Measurements from ENCODE around the gene CCL2.
"Not testable (repeated sequence)": the region's sequence is repeated elsewhere in the genome, so short reads cannot be mapped to it uniquely, and the experiment has no call there.

Gene CCL2

DNA sequence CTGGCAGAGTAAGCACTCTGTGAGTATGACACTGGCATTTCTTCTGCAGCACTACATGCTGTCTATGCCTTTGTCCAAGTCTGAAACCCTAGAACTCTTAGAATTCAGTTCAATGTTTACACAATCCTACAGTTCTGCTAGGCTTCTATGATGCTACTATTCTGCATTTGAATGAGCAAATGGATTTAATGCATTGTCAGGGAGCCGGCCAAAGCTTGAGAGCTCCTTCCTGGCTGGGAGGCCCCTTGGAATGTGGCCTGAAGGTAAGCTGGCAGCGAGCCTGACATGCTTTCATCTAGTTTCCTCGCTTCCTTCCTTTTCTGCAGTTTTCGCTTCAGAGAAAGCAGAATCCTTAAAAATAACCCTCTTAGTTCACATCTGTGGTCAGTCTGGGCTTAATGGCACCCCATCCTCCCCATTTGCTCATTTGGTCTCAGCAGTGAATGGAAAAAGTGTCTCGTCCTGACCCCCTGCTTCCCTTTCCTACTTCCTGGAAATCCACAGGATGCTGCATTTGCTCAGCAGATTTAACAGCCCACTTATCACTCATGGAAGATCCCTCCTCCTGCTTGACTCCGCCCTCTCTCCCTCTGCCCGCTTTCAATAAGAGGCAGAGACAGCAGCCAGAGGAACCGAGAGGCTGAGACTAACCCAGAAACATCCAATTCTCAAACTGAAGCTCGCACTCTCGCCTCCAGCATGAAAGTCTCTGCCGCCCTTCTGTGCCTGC lies at the start of gene CCL2:
Gene CCL2, plus strand, starts transcription at position 635 of the 730 bp plus-strand sequence. Its CDS starts 65 bp downstream, at position 700.
- no peak for DNase-seq

DNA sequence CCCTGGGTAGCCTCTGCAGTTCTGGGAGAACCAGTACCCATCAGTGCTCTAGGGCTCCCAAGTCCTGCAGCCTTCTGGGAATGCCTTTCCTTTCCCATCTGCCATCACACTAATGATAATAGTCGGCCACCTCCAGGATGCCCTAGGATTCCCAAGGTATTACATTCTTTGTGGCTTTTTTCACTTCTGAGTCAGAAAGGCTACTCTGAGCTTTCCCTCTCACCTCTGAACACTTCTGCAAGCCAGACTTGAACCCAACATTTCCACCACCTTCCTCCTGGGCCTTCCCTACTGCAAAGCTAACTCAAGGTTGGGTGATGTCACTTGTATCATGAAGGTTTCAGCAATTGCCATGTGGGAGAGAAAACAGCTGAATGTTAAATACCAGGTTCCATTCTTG lies 49.7 kb upstream of the CCL2 start:
- no peak for DNase-seq

DNA sequence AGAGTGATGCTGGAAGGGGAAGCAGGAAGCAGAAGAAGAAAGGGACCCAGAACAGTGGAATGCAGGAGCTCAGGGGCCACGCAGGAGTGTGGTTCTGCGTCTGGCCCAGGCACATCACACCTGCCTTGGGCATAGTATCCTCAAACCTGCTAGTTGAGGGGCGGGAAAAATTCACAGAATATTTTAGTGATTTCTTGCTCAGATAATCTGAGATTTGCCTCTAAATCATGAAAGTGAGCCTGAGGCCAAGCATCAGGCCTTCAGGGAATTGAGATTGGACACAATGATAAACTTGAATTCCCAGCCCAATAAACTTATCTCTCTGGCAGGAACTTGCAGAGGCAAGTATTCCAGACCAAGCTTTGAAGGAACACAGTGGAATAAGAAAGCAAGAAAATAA lies 48.5 kb upstream of the CCL2 start:
- DNase-seq, result no peak

DNA sequence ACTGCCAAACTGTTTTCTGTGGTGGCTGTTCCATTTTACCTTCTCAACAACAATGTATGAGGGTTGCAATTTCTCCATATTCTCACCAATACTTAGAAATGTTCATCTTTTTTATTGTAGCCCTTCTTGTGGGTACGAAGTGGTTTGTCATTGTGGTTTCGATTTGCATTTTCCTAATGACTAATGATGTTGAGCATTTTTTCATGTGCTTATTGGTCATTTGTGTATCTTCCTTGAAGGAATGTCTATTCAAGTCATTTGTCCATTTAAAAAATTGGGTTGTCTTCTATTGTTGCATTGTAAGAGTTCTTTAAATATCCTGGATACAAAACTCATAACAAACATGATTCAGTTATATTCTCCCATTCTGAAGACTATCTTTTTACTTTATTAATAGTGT lies 47.5 kb upstream of the CCL2 start:
- no peak for DNase-seq

DNA sequence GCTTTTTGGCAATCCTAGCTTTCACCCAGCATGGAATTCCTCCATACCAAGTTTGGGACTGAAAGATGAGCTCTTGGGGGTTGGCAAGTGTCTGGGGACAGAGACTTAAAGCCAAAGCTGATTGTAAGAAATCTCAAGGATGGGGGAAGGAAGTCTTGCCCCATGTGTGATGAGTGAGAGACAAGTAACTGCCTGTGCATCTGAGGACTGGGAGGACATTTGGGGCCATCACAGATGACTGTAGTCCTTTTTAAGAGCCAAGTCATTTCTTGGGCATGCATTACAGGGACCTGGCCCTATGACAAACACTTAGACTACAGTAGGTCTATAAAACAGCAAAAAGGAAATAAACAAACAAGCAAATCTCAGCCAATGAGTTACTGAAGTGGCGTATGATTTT lies 36.3 kb upstream of the CCL2 start:
- DNase-seq, result no peak

DNA sequence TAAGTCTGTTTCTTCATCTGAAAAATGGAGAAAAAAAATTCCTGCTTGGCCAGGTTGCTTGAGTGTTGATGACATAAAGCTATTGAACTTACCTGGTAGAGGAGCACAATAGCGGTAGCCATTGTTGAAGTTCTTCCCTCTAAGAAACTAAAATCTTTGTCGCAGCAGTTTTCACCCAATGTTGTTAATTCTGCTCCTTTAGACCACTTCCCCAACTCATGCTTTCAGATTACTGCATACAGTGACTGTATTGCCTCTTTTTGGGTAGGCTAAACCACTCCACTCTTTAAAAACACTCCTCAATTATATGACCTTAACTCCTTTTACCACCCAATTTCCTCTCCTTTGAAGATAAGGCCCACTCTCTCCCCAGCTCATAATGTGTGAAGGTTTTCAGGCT lies 35.7 kb upstream of the CCL2 start:
- DNase-seq, result no peak

DNA sequence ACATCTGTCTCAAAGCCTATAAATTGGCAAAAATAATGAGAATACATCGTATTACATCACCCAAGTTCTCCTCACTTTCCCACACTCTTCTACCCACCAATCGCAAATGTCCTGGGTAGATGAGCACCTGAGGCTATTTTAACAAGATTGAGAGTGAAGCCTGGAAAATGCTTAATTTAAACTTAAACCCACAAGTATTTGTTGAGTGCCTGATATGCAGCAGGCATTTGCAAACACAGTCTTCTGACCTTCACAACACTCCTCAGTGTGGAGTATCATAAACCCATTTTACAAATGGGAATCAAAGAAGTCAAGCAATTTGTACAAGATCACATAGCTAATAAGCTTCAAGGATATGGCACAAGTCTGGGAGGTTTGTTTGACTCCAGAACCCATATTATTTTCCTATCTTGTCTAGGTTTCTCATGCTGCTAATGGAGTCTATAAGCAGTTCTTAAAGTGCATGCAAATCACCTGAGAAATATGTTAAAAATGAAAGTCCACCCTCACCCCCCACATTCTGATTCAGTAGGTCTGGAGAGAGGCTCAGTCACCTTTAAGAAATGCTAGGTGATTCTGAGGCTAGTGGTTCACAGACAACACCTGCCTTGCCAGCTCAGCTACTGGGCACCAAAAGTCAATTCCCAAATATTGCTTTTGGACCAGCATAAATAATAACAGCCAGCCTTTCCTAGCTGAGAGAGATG lies 34.9 kb upstream of the CCL2 start:
- DNase-seq, result no peak

DNA sequence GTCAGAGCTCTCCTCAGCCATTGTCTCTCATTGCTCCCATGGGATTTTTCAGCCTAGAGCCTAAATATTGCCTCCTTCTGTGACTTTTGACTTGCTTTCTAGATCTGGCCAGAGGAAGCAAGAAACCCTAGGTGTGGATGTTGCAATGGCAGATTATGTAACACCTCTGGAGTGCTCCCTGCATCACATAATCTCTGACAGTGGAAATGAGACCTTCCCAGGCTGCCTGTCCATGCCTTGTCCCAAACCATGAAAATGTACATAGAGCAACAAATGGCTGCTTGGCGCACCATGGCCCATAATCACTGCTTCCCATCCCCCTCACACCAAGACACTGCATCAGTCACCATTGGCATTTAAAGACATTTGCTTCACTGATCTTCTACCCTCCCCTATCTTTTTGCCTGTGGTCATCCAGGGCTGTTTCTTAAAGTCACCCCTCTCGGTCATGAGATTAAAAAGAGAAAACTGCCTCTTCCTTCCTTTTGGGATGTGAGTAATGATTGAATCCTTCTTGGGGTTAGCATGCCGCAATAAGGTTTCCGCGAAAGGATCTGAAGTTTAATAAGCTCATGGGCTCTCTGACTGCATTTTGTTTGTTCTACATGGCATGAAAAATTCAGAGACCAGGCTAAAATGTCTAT lies 34.2 kb upstream of the CCL2 start:
- DNase-seq, result no peak

DNA sequence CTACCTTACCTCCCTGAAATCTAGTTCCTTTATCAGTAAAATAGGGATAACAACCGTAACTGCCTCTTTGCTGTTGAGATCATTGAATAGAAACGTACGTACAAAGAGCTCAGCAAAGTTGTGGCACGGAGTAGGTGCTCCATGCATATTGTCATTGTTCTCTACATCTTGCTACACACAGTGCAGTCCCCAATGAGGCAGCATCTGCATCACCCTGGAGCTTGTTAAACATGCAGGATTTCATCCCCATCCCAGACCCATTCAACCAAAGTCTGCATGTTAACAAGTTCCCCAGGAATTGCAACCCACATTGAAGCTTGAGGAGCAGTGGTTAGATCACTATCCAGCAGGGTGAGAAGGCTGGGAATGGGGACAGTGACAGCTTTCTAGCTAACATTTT lies 33.7 kb upstream of the CCL2 start:
- DNase-seq, result no peak

DNA sequence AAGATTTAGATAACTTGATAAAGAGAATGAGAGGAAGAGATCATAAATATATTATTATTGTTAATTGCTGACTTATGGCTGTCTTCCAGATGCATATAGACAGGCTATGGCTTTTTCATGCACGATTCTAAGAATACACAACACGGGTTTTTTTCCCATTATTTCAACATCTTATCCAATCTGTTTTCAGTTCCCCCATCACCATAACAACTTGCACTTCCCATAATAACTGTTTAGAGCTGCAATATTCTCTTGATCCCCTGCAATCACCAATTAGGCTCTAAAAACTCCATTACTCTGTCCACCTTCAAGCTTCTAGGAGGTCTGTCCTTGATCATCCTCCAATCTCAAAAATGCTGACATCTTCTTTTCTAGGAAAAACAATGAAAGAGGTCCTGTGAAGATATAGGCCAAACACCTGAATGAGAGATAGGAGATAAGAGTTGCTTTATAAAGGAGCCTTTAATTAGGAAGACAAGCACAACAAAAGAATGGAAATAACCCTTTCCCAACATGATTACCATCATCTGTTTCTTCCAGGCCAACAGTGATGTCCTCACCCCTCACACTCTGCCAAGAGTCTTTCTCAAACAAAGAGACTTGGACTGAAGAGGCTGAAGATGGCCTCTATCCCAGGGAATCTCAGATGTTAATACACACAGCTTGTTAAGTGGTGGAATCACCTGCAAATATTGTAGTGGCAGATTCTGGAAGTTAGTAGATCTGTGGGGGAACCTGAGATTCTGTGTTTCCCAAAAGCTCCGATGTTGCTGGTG lies 32.2 kb upstream of the CCL2 start:
- no peak for DNase-seq

DNA sequence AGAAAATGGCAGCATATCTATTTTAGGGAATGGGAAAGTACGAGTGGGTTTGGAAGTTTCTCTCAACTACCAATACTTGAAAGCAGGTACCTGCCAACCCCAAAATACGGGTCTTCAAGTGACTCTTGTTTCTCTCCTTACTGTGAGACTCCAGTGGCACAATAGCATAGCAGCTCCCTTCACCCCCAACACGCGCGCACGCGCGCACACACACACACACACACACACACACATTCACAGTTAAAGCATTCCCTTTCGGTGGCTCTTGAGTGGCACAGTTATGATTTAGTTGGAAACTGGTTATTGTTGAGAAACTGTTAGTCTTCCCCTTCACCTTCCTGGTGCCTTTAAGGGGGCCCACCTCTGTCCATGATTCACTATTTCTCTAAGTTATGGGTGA lies 30.0 kb upstream of the CCL2 start:
- no peak for DNase-seq

DNA sequence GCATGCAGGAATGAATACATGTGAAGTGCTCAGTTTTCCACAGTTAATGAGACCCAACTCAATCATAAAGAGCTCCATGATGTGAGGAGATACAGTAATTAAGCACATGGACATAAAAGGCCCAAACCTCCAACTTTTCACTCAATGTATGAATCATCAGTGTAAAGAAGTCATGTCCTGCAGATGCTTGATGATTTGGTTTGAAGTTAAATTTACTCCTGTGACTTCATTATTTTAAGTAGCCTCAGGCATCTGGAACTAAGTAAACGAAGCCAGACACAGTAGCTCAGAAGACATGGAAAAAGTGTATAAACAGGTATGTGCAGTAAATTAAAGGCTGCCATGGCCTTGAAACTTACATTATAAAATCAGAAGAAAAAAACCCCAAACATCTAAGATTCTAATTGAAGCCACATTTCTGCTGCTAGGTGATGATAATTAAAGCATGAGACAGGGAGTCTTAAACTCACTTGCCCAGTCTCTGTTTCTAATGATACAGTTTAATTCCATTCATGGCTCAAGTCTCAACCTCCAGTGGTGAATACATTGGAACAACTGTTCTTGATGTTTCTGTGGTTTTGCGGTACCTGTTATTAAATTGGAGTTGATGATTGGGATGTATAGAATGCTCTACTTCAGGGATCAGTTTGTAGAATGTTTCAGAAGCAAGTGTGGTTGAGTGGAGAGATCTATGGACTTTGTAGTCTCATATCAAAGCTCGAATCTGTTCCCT lies 28.9 kb upstream of the CCL2 start:
- no peak for DNase-seq

DNA sequence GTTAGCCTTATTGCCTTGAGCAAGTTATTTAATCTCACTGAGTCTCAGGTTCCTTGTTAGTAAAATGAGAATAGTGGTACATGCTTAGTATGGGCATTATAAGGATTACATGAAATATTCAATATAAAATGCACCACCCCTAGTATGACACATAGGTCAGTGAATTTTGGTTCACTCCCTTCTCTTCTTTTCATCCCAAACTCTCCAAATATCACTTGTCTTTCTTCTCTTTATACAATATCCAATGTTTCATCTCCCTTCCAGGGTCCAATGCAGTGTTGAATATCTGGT lies 28.4 kb upstream of the CCL2 start:
- DNase-seq, result no peak

DNA sequence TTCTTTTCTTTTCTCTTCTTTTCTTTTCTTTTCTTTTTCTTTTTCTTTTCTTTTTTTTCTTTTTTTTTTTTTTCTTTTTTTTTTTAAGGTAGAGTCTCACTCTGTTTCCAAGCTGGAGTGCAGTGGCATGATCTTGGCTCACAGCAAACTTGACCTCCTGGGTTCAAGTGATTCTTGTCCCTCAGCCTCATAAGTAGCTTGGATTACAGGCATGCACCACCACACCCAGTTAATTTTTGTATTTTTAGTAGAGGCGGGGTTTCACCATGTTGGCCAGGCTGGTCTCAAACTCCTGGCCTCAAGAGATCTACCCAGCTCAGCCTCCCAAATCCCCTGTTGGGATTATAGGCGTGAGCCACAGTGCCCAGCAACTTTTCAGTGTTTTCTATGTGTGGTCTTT lies 27.8 kb upstream of the CCL2 start:
- DNase-seq, result not testable (repeated sequence)

DNA sequence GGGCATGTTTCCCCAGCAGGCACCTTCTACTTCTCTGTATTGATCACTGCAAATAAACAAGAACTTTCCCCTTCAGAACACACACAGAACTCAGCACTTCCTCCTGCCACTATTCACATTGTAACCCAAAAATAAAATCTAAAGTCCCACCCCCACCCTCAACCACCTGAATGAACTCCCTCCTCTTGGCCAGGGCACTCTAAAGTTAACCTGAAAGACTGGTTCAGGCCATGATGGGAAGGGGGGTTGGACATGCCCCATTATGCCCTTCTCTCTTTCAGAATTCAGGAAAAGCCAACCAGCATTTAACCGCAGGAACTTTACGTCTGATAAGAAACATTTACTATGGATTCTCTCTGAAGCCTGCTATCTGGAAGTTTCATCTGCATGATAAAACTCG lies 27.4 kb upstream of the CCL2 start:
- no peak for DNase-seq

DNA sequence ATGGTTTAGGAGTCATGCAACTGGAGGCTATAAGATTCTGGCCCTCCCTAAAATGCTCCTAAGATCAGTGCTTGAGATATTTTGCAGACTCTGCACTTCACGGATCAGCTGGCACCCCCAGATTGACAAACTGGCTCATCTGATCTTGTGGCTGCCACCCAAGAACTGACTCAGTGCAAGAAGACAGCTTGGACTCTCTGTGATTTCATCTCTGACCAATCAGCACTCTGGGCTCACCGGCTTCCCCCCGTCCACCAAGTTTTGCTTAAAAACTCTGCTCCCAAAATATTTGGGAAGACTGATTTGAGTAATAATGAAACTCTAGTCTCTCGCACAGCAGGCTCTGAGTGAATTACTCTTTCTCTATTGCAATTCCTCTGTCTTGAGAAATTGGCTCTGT lies 26.3 kb upstream of the CCL2 start:
- DNase-seq, result no peak

DNA sequence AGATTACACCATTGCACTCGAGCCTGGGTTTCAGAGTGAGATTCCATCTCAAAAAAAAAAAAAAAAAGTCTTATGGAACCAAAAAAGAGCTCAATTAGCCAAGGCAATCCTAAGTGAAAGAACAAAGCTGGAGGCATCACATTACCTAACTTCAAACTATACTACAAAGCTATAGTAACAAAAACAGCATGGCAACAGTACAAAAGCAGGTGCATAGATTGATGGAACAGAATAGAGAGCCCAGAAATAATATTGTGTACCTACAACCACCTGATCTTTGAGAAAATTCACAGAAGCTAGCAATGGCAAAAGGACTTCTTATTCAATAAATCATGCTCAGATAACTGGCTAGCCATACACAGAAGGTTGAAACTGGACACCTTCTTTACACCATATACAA lies 24.7 kb upstream of the CCL2 start:
- no peak for DNase-seq

DNA sequence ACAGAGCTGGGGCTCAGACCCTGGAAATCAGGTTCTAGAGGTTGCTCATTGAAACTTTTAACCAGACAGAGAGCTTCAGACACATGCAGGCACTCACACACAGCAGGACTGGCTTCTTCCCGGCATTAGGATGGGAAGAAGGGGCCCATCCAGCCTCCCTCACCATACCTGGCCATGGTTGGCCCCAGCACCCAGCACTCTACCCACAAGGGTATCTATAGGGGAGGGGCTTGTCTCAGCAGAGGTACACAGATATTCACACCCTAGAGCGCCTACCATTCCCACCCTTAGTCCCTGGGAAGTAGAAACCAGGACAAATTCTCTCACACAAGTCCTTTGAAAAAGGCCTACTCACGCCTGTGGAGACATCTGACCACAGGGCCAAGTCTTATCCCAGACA lies 20.5 kb upstream of the CCL2 start:
- DNase-seq, result no peak

DNA sequence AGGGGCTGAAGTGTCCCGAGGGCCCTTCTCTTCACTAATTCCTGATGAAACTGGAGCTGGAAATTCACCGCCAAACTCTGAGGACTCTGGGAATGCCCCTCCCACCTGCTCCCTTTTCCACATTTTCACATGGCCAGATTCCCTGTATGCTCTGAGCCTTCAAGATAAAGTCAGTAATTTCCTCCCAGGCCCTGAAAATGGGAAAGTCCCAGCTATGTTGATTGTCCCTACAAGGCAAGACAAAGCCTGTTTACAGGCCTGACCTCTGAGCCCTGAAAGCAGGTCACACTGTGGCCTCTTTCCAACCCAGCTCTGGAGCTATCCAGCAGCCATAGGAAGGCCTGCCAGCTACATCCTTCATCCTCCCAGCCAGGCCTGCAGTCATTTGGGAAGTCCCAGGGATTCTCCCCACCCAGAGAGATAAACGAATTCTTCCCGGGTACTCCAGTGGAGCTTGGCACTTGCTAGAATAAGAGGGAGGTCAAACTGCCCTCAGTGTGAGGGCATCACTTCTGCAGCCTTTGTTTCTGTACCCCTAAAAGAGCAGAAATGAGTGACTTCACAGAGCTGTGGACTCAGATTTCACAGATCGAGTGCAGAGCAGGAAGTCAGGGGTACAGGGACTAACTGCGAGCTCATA lies 19.6 kb upstream of the CCL2 start:
- DNase-seq, result no peak

DNA sequence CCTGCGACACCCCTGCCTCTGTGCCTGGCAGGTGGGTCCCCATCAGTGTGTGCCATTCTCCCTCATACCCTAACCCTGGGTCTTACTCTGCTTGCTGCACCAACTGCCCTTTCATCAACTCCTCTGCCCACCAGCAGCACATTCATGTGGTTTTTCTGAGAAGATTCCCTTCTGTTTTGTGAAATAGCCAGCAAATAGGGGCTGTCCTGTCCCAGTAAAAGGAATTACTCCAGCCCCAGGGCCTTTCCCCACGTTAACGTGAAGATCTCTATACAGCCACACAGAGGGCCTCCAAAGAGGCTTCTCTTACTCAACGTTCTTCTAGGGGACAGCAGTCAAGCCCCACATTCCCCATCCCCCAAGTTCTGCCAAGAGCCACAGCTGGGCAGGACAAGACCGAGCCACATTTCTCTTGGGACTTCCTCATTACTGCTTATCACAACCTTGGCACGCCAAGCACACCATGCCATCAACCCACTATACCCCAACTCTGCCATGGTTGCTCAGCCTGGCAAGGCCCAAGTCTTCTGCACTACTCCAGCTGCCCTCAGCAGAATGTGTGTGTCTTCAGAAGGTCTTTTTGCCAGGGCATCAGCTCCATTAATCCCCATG lies 18.7 kb upstream of the CCL2 start:
- DNase-seq, result no peak

DNA sequence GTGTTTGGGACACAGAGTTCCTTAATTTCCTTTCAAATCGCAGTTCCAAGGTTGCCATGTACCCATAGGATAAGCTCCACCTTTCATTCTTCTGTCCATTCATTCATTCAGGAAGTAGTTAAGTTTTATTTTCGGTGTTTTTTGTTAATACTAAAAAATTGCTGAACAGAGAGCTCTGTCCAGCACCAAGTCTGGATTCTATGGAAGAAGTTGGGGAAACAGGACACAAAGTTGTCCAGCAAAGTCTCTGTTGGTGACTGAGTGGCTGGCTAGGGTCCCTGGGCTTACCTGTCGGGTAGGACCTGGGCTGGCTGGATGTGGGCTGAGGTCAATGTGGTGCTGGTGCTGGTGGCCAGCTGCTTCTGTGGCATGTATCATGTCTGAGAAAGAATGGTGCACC lies 17.6 kb upstream of the CCL2 start:
- DNase-seq, result no peak

DNA sequence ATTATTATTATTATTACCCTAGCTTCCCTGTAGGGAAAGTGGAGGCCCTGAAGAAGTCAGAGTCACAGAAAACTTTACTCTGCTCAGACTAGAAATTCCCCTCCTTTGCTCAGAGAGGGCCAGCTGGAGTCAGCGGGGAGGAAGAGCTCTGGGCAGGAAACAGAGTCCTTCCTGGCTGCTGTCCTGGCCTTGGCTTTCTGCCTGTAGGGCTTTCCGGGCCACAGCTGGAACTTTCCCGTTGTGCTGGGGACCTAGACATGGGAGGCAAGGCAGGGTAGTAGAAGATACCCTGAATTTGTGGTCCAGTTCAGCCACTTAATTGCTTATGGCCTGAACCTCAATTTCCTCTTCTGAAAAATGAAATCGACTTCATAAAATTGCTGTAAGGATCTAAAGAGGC lies 14.0 kb upstream of the CCL2 start:
- no peak for DNase-seq
